Endothelial cell of hepatic sinusoid (primary cell): ENCODE results near the gene CNGA4.
"Not testable (repeated sequence)": the region's sequence is repeated elsewhere in the genome, so short reads cannot be mapped to it uniquely, and the experiment has no call there.

Experiments
- in situ Hi-C: cut with HindIII; loops from 2 replicates; pipeline ENCODE4 v1.10.0; 2017; ENCODE audit warnings: low sequenced_read_pairs

CNGA4 gene

GRCh38 chr11:6224421-6224820 lies 14.5 kb upstream of the CNGA4 start:
- in situ Hi-C loops, result no loop called here

GRCh38 chr11:6225024-6225423 lies 13.9 kb upstream of the CNGA4 start:
- in situ Hi-C loops, result no loop called here

- in situ Hi-C loops, result no loop called here
Measured at GRCh38 chr11:6225896-6226295, 13.0 kb upstream of the CNGA4 start.

DNA sequence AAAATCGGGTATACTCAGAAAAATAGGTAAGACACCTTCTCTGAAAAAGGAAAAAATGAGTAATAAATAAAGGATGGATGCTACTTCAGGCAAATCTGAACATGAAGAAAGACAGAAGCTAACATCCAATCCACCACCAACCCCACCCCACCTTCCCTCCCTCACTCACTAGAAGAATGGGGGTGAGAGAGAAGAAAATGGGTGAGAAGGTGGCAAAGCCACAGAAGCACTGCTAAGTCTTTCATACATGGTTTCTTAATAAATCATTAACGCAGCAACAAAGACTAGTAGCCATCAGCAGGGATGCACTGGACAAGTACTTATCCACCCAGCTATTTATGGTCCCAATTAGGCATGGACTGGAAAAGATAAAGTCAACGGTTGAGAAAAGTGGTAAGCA lies 10.4 kb upstream of the CNGA4 start:
- in situ Hi-C loops, result no loop called here

DNA sequence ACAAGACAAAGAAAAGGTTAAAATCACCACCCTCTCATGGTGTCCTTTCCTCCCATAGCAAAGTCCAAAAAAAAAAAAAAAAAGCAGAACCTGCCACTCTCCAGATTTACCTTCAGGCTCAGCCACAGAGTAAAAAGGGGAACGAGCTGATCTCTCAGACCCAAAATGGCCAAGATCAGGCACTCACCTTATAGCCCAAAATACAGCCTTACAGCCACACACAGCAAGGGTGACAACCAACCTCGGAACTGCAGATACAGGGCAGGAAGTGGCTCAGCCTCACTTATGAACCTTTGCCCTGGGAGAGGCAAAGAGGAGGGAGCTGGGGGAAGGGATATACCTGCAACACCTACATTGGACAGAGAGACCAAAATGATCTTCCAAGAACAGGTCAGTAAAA lies 9.0 kb upstream of the CNGA4 start:
- in situ Hi-C loops, result no loop called here

- in situ Hi-C loops, result no loop called here
Measured at GRCh38 chr11:6232899-6233298, 6.0 kb upstream of the CNGA4 start.

GRCh38 chr11:6233984-6234386 lies 4.9 kb upstream of the CNGA4 start:
- in situ Hi-C loops, result no loop called here

- in situ Hi-C loops, result no loop called here
Measured at GRCh38 chr11:6234387-6235107, 4.3 kb upstream of the CNGA4 start, which contains the start of gene FHIP1B. Gene FHIP1B (minus strand): TSS chr11:6234636. CDS start chr11:6224516, 10,120 bp downstream.

- in situ Hi-C loops, result no loop called here
Measured at GRCh38 chr11:6237266-6237665, 1.6 kb upstream of the CNGA4 start.

- in situ Hi-C loops, result no loop called here
Measured at GRCh38 chr11:6237761-6238302, 1.1 kb upstream of the CNGA4 start.

DNA sequence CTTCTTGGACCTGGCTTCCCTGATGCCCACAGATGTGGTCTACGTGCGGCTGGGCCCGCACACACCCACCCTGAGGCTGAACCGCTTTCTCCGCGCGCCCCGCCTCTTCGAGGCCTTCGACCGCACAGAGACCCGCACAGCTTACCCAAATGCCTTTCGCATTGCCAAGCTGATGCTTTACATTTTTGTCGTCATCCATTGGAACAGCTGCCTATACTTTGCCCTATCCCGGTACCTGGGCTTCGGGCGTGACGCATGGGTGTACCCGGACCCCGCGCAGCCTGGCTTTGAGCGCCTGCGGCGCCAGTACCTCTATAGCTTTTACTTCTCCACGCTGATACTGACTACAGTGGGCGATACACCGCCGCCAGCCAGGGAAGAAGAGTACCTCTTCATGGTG lies 1.2 kb downstream of the CNGA4 start:
- in situ Hi-C loops, result no loop called here

GRCh38 chr11:6240781-6241180 lies 1.9 kb downstream of the CNGA4 start:
- in situ Hi-C loops, result no loop called here

GRCh38 chr11:6241316-6241715 lies 2.4 kb downstream of the CNGA4 start:
- in situ Hi-C loops, result no loop called here

GRCh38 chr11:6245536-6245935 lies 6.6 kb downstream of the CNGA4 start:
- in situ Hi-C loops, result no loop called here

DNA sequence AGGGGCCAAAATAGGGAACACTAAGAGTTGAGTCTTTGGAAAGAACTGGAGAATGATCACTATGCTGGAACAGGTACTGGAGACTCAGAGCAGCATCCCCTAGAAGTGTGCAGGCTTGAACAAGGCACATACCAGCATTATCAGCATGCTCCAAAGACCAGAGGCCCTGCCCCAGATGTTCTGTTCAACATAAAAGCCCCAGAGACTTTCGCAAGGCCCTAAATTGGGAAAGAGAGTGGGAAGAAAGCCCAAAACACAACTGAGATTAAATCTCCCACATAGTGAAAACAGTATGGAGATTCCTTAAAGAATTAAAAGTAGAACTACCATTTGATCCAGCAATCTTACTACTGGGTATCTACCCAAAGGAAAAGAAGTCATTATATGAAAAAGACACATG lies 9.4 kb downstream of the CNGA4 start:
- in situ Hi-C loops, result no loop called here

DNA sequence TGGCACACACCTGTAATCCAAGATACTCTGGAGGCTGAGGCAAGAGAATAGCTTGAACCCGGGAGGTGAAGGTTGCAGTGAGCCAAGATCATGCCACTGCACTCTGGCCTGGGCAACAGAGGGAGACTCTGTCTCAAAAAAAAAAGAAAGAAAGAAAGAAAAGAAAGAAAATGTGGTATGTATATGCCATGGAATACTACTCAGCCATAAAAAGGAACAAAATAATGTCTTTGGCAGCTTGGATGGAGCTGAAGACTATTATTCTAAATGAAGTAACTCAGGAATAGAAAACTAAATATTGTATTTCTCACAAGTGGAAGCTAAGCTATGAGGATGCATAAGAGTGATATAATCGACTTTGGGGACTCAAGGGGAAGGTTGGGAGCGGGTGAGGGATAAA lies 10.0 kb downstream of the CNGA4 start:
- in situ Hi-C loops, result not testable (repeated sequence)

GRCh38 chr11:6249770-6250555 lies 11.1 kb downstream of the CNGA4 start:
- in situ Hi-C loops, result no loop called here

- in situ Hi-C loops, result no loop called here
Measured at GRCh38 chr11:6251120-6251733, 12.3 kb downstream of the CNGA4 start.

DNA sequence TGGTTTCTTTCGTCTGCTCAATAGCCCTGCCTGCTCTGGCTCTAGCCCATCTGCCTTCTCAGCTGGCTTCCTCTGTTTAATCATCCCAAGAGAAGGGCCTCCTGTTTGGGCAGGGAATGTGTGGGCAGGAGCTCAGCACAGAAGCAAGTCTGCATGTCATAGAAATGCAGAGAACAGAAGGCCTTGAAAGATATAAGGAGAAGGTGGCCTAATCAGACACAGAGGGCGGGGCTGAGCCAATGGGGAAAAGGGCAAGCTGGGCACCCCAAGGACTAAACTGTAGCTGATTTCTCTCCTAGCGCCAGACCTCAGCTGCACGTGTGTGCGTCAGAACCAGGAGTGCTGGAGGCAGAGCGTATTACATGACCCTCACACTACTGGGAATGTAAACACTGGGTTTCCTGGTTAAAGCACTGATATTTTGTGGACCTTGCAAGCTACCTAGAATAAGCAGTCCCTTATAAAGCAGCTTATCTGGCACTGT lies 13.1 kb downstream of the CNGA4 start:
- in situ Hi-C loops, result no loop called here

- in situ Hi-C loops, result no loop called here
Measured at GRCh38 chr11:6253197-6253596, 14.3 kb downstream of the CNGA4 start.

GRCh38 chr11:6258141-6258540 lies 19.3 kb downstream of the CNGA4 start:
- in situ Hi-C loops, result no loop called here
